H1 (cell line): ENCODE data around the gene RMND5A. TPM values are rescaled to one million over a fixed set of nuclear protein-coding genes. Genes with fewer than 3 reads are reported as not detected.

Experiments
- CTCF ChIA-PET: fragments of 300-600 bp; sonication (Branson Sonifier 250); formaldehyde crosslinking; loops from one replicate; lab custom pipeline; 2021; ENCODE audit not compliant: partially characterized antibody; lab: Charles Lee
- POLR2A ChIA-PET: fragments of 300-600 bp; sonication (Branson Sonifier 250); formaldehyde crosslinking; loops from one replicate; lab custom pipeline; 2021; ENCODE audit warnings: inconsistent platforms; ENCODE audit not compliant: partially characterized antibody; lab: Charles Lee
- DNase-seq, 2 experiments: peaks; one replicate each; pipeline versions ENCODE4 v3.0.0 to v3.0.0-alpha.2; 2010 to 2022; ENCODE audit warnings: low spot score in 2 of 2, low read depth in 1 of 2, mixed read lengths in 1 of 2
- FAIRE-seq: peaks from 2 replicates; lab custom pipeline; 2011; peaks lifted over from hg19 to GRCh38; lab: Jason Lieb, UNC
- H2AFZ ChIP-seq: 2 replicates; pipeline ENCODE4 v1.8.1; 2012; ENCODE audit warnings: low read length, inconsistent platforms
- H2AK5ac ChIP-seq: 2 replicates; pipeline ENCODE4 v1.6.1; 2013; ENCODE audit warnings: low read depth, low read length
- H2BK120ac ChIP-seq: replicated peaks from 2 replicates; pipeline ENCODE3; 2013; ENCODE audit warnings: low read depth, low read length, inconsistent platforms
- H2BK12ac ChIP-seq: 2 replicates; pipeline ENCODE4 v1.6.1; 2013; ENCODE audit warnings: low read depth, low read length
- H2BK15ac ChIP-seq: 2 replicates; pipeline ENCODE4 v1.6.1; 2013; ENCODE audit warnings: low read length
- H2BK20ac ChIP-seq: 2 replicates; pipeline ENCODE4 v1.6.1; 2013; ENCODE audit warnings: low read length
- H2BK5ac ChIP-seq: 2 replicates; pipeline ENCODE4 v1.6.1; 2013; ENCODE audit warnings: low read depth, low read length
- H3K14ac ChIP-seq: 2 replicates; pipeline ENCODE4 v1.6.1; 2013; ENCODE audit warnings: inconsistent platforms; ENCODE audit not compliant: insufficient read length
- H3K18ac ChIP-seq: 2 replicates; pipeline ENCODE4 v1.6.1; 2013; ENCODE audit warnings: low read length; ENCODE audit errors: extremely low read depth
- H3K23ac ChIP-seq: 2 replicates; pipeline ENCODE4 v1.6.1; 2013; ENCODE audit warnings: inconsistent platforms; ENCODE audit not compliant: insufficient read length
- H3K23me2 ChIP-seq: 2 replicates; pipeline ENCODE4 v1.6.1; 2013; ENCODE audit warnings: low read depth, low read length
- H3K27ac ChIP-seq: 2 replicates; pipeline ENCODE4 v1.6.1; 2011; ENCODE audit warnings: low read depth, low read length, inconsistent platforms
- H3K27me3 ChIP-seq, 4 experiments: replicated peaks in 1 of 4; 1 replicate in 1 of 4; 2 replicates in 3 of 4; pipeline versions ENCODE4 v1.6.1 to v1.8.1; 2011 to 2013; ENCODE audit warnings: low read length in 3 of 4, mild to moderate bottlenecking in 3 of 4, inconsistent platforms in 2 of 4, mixed read lengths in 2 of 4, moderate library complexity in 1 of 4; ENCODE audit not compliant: control insufficient read depth in 3 of 4, insufficient read depth in 3 of 4; ENCODE audit errors: extremely low read depth in 1 of 4
- H3K36me3 ChIP-seq, 4 experiments: 2 replicates each; pipeline versions ENCODE4 v1.6.1 to v1.8.1; 2011 to 2013; ENCODE audit warnings: mild to moderate bottlenecking in 4 of 4, low read length in 3 of 4, moderate library complexity in 2 of 4, control low read depth in 1 of 4, inconsistent platforms in 1 of 4; ENCODE audit not compliant: insufficient read depth in 4 of 4, control insufficient read depth in 2 of 4
- H3K4ac ChIP-seq: replicated peaks from 2 replicates; pipeline ENCODE3; 2013; ENCODE audit warnings: low read length, low read depth, mixed read lengths, inconsistent platforms; ENCODE audit not compliant: insufficient read length
- H3K4me1 ChIP-seq, 4 experiments: replicated peaks in 1 of 4; 1 replicate in 1 of 4; 2 replicates in 3 of 4; pipeline versions ENCODE4 v1.6.1 to v1.8.1; 2011 to 2013; ENCODE audit warnings: low read length in 3 of 4, inconsistent platforms in 2 of 4, mixed read lengths in 1 of 4; ENCODE audit not compliant: insufficient read depth in 4 of 4, control insufficient read depth in 3 of 4
- H3K4me2 ChIP-seq, 2 experiments: 2 replicates each; pipeline versions ENCODE4 v1.6.1 to v1.8.1; 2011 to 2013; ENCODE audit warnings: low read depth in 2 of 2, low read length in 2 of 2, control low read depth in 1 of 2, inconsistent platforms in 1 of 2, mild to moderate bottlenecking in 1 of 2; ENCODE audit not compliant: insufficient read depth in 1 of 2
- H3K4me3 ChIP-seq, 4 experiments: fragments of 200-600, 300-600 bp in 1 of 4; sonication (generic), shearing (Covaris generic), sonication (Bioruptor Twin) in 1 of 4; 2 replicates each; pipeline versions ENCODE4 v1.5.1 to v1.8.1; 2011 to 2016; ENCODE audit warnings: low read length in 4 of 4, low read depth in 3 of 4, control low read depth in 2 of 4, inconsistent platforms in 2 of 4, mild to moderate bottlenecking in 2 of 4, mixed read lengths in 1 of 4, moderate library complexity in 1 of 4; ENCODE audit not compliant: insufficient read depth in 2 of 4; ENCODE audit errors: extremely low read depth in 1 of 4
- H3K56ac ChIP-seq: replicated peaks from 2 replicates; pipeline ENCODE3; 2013; ENCODE audit warnings: low read depth, mild to moderate bottlenecking, mixed read lengths, low read length, inconsistent platforms; ENCODE audit not compliant: insufficient read length
- H3K79me1 ChIP-seq: 2 replicates; pipeline ENCODE4 v1.6.1; 2013; ENCODE audit warnings: low read depth, low read length, control low read depth
- H3K79me2 ChIP-seq, 2 experiments: 2 replicates each; pipeline versions ENCODE4 v1.6.1 to v1.8.1; 2012 to 2013; ENCODE audit warnings: low read length in 2 of 2, mild to moderate bottlenecking in 2 of 2, inconsistent platforms in 1 of 2; ENCODE audit not compliant: insufficient read depth in 2 of 2, control insufficient read depth in 1 of 2
- H3K9ac ChIP-seq, 4 experiments: replicated peaks in 1 of 4; 1 replicate in 1 of 4; 2 replicates in 3 of 4; pipeline versions ENCODE4 v1.6.1 to v1.8.1; 2011 to 2013; ENCODE audit warnings: low read depth in 3 of 4, low read length in 3 of 4, control low read depth in 2 of 4, mild to moderate bottlenecking in 2 of 4, moderate library complexity in 2 of 4, inconsistent platforms in 1 of 4; ENCODE audit errors: extremely low read depth in 1 of 4
- H3K9me3 ChIP-seq, 2 experiments: 2 replicates each; pipeline versions ENCODE4 v1.6.1 to v1.8.1; 2012 to 2013; ENCODE audit warnings: mild to moderate bottlenecking in 2 of 2, moderate library complexity in 2 of 2, control low read depth in 1 of 2, inconsistent platforms in 1 of 2, low read depth in 1 of 2, low read length in 1 of 2, mixed read lengths in 1 of 2; ENCODE audit not compliant: insufficient read depth in 2 of 2
- H4K20me1 ChIP-seq, 2 experiments: replicated peaks in 1 of 2; 2 replicates each; pipeline versions ENCODE3 to v1.8.1; 2011 to 2013; ENCODE audit warnings: inconsistent platforms in 2 of 2, low read length in 2 of 2, mild to moderate bottlenecking in 1 of 2; ENCODE audit not compliant: insufficient read depth in 2 of 2, control insufficient read depth in 1 of 2
- H4K5ac ChIP-seq: 2 replicates; pipeline ENCODE4 v1.6.1; 2013; ENCODE audit warnings: low read length, low read depth, mixed read lengths, inconsistent platforms; ENCODE audit not compliant: insufficient read length
- H4K8ac ChIP-seq: 2 replicates; pipeline ENCODE4 v1.8.0; 2013; ENCODE audit warnings: mild to moderate bottlenecking, moderate library complexity, low read length, inconsistent platforms; ENCODE audit not compliant: insufficient read depth; ENCODE audit errors: extremely low read depth
- H4K91ac ChIP-seq: replicated peaks from 2 replicates; pipeline ENCODE3; 2013; ENCODE audit warnings: low read length, mixed read lengths, inconsistent platforms; ENCODE audit not compliant: insufficient read length
- BCL11A ChIP-seq, 2 experiments: IDR thresholded peaks; one replicate each; pipeline ENCODE4 v1.6.1; 2011; ENCODE audit warnings: low read depth in 2 of 2, low read length in 2 of 2, mild to moderate bottlenecking in 2 of 2
- JUN ChIP-seq: IDR thresholded peaks from 2 replicates; pipeline ENCODE4 v1.6.1; 2011; ENCODE audit warnings: low read depth, mild to moderate bottlenecking, improper control_type of control experiment, low read length
- SRF ChIP-seq: IDR thresholded peaks from 2 replicates; pipeline ENCODE4 v1.6.1; 2011; ENCODE audit warnings: mild to moderate bottlenecking, low read depth, low read length, moderate library complexity
- SUZ12 ChIP-seq: fragments of 200-600 bp; sonication (generic); IDR thresholded peaks from 2 replicates; pipeline ENCODE4 v1.6.1; 2012; ENCODE audit warnings: mild to moderate bottlenecking, inconsistent platforms, low read length, moderate library complexity, mixed read lengths
- WGBS, 2 experiments: shearing (Covaris generic) in 1 of 2; methylation state at CpG; one replicate each; pipeline versions ENCODE4 v1.1.6 to v1.1.7; 2013 to 2015; ENCODE audit warnings: low lambda C conversion rate in 2 of 2, mixed read lengths in 2 of 2, inconsistent platforms in 1 of 2, low coverage in 1 of 2, missing lambda C conversion rate in 1 of 2; ENCODE audit not compliant: insufficient replicate concordance in 2 of 2, insufficient coverage in 1 of 2, insufficient read length in 1 of 2; ENCODE audit errors: extremely low coverage in 1 of 2, missing lambda C conversion rate in 1 of 2; 5-methylcytosine and 5-hydroxymethylcytosine counted together
- polyA plus RNA-seq, 7 experiments: library from polyadenylated mRNA; depleted of rRNA in 3 of 7; stranded (reverse) in 5 of 7; unstranded in 2 of 7; fragments of >200 nt in 5 of 7; fragments of 200-250 nt in 2 of 7; gene quantifications; 1 replicate in 5 of 7; 2 replicates in 1 of 7; 4 replicates in 1 of 7; pipeline versions ENCODE4 v1.2.1 to v1.2.3, GENCODE V29; 2011 to 2013; ENCODE audit warnings: missing spikeins in 2 of 7, mixed read lengths in 2 of 7
- total RNA-seq: library from RNA; stranded (reverse); fragmentation: NEBNext Ultra II Directional; extraction: Animal tissue kit (Norgen Biotek cat#: 25700); gene quantifications from 2 replicates; pipeline ENCODE4 v1.2.1, GENCODE V29; 2021
- TF ChIP-seq, protein P1 (sequence below), 3 experiments: IDR thresholded peaks; 1 replicate in 2 of 3; 2 replicates in 1 of 3; pipeline versions ENCODE4 v1.5.1 to v1.6.1; 2011; ENCODE audit warnings: low read length in 3 of 3, mild to moderate bottlenecking in 3 of 3, inconsistent platforms in 2 of 3, low read depth in 1 of 3, moderate library complexity in 1 of 3; ENCODE audit not compliant: insufficient read depth in 1 of 3; ENCODE audit errors: control extremely low read depth in 1 of 3

The RMND5A gene
- total and polyA plus RNA-seq, 2 of the 8 experiments (the other 6 are each of a cell fraction or from before 2014, with no cell fraction given) = 21.0 to 66.2 TPM

DNA sequence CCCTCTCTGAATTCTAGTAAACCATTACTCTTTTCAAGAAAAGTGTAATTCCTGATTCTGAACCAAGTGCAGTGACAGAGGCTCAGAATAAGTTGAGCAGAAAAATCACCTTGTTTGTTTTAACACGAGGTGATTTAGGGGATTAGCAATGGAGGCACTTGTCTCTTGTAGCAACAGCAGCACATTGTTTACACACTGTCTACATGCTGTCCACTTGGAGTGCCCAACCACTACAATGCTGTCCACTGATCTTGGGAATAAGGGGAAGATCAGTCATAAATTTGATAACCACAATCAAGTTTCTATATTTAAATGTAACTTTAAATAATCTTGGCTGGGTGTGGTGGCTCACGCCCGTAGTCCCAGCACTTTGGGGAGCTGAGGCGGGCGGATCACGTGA, 13.9 kb upstream of the RMND5A start:
- Histone ChIP-seq H3K14ac (no peak overlapping the region), H2BK15ac (no peak overlapping the region), H3K56ac (no peak overlapping the region), H3K79me1 (no peaks in the 10 kb centered on the region), H3K9ac (no peak overlapping the region), H2AFZ (no peak overlapping the region), H3K4me1 (no peaks in the 10 kb centered on the region), H3K79me2 (no peaks in the 10 kb centered on the region), H2BK12ac (no peak overlapping the region), H2AK5ac (no peak overlapping the region), H3K4me3 (no peak overlapping the region), H4K8ac (no peak overlapping the region), H3K23ac (no peak overlapping the region), H4K20me1 (no peaks in the 10 kb centered on the region), H3K23me2 (no peaks in the 10 kb centered on the region), H3K4ac (no peak overlapping the region), H3K4me2 (no peak overlapping the region), H3K18ac (no peak overlapping the region), H4K91ac (no peak overlapping the region), H3K36me3 (no peaks in the 10 kb centered on the region)
- FAIRE-seq = no peak
- 95% methylated on average over 6 of the region's 6 CpGs; no CpG with 5 or more reads in 1 of the 2 experiments for WGBS, 2 experiments
- POLR2A ChIA-PET = no interaction called here
- TF ChIP-seq, protein P1, sequence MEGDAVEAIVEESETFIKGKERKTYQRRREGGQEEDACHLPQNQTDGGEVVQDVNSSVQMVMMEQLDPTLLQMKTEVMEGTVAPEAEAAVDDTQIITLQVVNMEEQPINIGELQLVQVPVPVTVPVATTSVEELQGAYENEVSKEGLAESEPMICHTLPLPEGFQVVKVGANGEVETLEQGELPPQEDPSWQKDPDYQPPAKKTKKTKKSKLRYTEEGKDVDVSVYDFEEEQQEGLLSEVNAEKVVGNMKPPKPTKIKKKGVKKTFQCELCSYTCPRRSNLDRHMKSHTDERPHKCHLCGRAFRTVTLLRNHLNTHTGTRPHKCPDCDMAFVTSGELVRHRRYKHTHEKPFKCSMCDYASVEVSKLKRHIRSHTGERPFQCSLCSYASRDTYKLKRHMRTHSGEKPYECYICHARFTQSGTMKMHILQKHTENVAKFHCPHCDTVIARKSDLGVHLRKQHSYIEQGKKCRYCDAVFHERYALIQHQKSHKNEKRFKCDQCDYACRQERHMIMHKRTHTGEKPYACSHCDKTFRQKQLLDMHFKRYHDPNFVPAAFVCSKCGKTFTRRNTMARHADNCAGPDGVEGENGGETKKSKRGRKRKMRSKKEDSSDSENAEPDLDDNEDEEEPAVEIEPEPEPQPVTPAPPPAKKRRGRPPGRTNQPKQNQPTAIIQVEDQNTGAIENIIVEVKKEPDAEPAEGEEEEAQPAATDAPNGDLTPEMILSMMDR (IDR thresholded peaks at IDR 0.05; ENCODE audit: control extremely low read depth in 1 of 3, insufficient read depth in 1 of 3, low read depth in 1 of 3, low read length in 3 of 3) = no peak
- TF ChIP-seq SRF (no peak), JUN (no peak), SUZ12 (no peak), BCL11A (IDR thresholded peaks at IDR 0.05; ENCODE audit: low read depth in 2 of 2, low read length in 2 of 2) (no peak)
- TF ChIP-seq, all 59 proteins: peak for 0
- Histone ChIP-seq H2BK20ac (no peak overlapping the region), H4K5ac (no peak overlapping the region), H3K9me3 (peaks cover 3 to 4% of the 10 kb centered on the region in 2 experiments), H2BK5ac (no peak overlapping the region), H2BK120ac (no peak overlapping the region), H3K27ac (no peak overlapping the region), H3K27me3 (no peaks in the 10 kb centered on the region)
- no peak for DNase-seq
- CTCF ChIA-PET = no interaction called here
